HepG2 (cell line): ENCODE results near the gene NOVA2. TPM values are rescaled to one million over a fixed set of nuclear protein-coding genes. Genes with fewer than 3 reads are reported as not detected.

Experiments used
- CENPBD1 ChIP-seq: sonication (generic); formaldehyde crosslinking; IDR thresholded peaks from 2 replicates; pipeline ENCODE4 v1.8.0; 2022; ENCODE audit warnings: missing genetic modification reagents, low read depth, mild to moderate bottlenecking, borderline replicate concordance
- EEA1 ChIP-seq: sonication (generic); formaldehyde crosslinking; IDR thresholded peaks from 2 replicates; pipeline ENCODE4 v1.5.1; 2020; ENCODE audit warnings: mild to moderate bottlenecking, missing genetic modification reagents, borderline replicate concordance
- ETS1 ChIP-seq: sonication (generic); formaldehyde crosslinking; IDR thresholded peaks from 2 replicates; pipeline ENCODE4 v1.4.0; 2020; ENCODE audit warnings: missing genetic modification reagents
- FOXJ3 ChIP-seq: sonication (generic); formaldehyde crosslinking; IDR thresholded peaks from 2 replicates; pipeline ENCODE4 v1.4.0; 2020; ENCODE audit warnings: missing genetic modification reagents, mild to moderate bottlenecking, borderline replicate concordance
- GRHL1 ChIP-seq: sonication (generic); formaldehyde crosslinking; conservative IDR thresholded peaks from 2 replicates; pipeline ENCODE4 v1.8.0; 2022; ENCODE audit warnings: missing genetic modification reagents
- JUN ChIP-seq: sonication (generic); formaldehyde crosslinking; IDR thresholded peaks from 2 replicates; pipeline ENCODE4 v1.4.0; 2020; ENCODE audit warnings: mild to moderate bottlenecking, missing genetic modification reagents
- KDM4B ChIP-seq: sonication (generic); formaldehyde crosslinking; IDR thresholded peaks from 2 replicates; pipeline ENCODE4 v1.4.0; 2020; ENCODE audit warnings: missing genetic modification reagents
- KMT2B ChIP-seq: IDR thresholded peaks from 2 replicates; pipeline ENCODE4 v1.6.1; 2016; ENCODE audit warnings: missing genetic modification reagents, missing compliant biosample characterization
- NR0B2 ChIP-seq: sonication (generic); formaldehyde crosslinking; IDR thresholded peaks from 2 replicates; pipeline ENCODE4 v1.4.0; 2020; ENCODE audit warnings: mild to moderate bottlenecking, missing genetic modification reagents
- RBM22 ChIP-seq: fragments of 200-400 bp; formaldehyde crosslinking; optimal IDR thresholded peaks from 2 replicates; pipeline ENCODE3; 2017; ENCODE audit warnings: mild to moderate bottlenecking, low read length, moderate library complexity
- RFX1 ChIP-seq: fragments of 450-650 bp; IDR thresholded peaks from 2 replicates; pipeline ENCODE4 v1.6.1; 2017
- RFXAP ChIP-seq: sonication (generic); formaldehyde crosslinking; IDR thresholded peaks from 2 replicates; pipeline ENCODE4 v1.4.0; 2020; ENCODE audit warnings: missing genetic modification reagents, borderline replicate concordance
- SNRNP70 ChIP-seq: fragments of 200-400 bp; formaldehyde crosslinking; IDR thresholded peaks from 2 replicates; pipeline ENCODE4 v1.6.1; 2017; ENCODE audit warnings: mild to moderate bottlenecking, low read depth, low read length, moderate library complexity
- ZNF251 ChIP-seq: sonication (generic); formaldehyde crosslinking; IDR thresholded peaks from 2 replicates; pipeline ENCODE4 v1.9.0; 2021; ENCODE audit warnings: mild to moderate bottlenecking, missing genetic modification reagents
- ZNF414 ChIP-seq: sonication (generic); formaldehyde crosslinking; IDR thresholded peaks from 2 replicates; pipeline ENCODE4 v1.5.0; 2020; ENCODE audit warnings: missing genetic modification reagents
- ZNF431 ChIP-seq: sonication (generic); formaldehyde crosslinking; IDR thresholded peaks from 2 replicates; pipeline ENCODE4 v1.9.0; 2022; ENCODE audit warnings: missing genetic modification reagents, low read depth, mild to moderate bottlenecking, borderline replicate concordance
- ZNF501 ChIP-seq: sonication (generic); formaldehyde crosslinking; IDR thresholded peaks from 2 replicates; pipeline ENCODE4 v1.5.1; 2020; ENCODE audit warnings: mild to moderate bottlenecking, moderate library complexity, missing genetic modification reagents
- ZNF530 ChIP-seq: sonication (generic); formaldehyde crosslinking; IDR thresholded peaks from 2 replicates; pipeline ENCODE4 v1.5.0; 2020; ENCODE audit warnings: low read depth, mild to moderate bottlenecking, missing genetic modification reagents
- ZNF609 ChIP-seq: sonication (generic); formaldehyde crosslinking; IDR thresholded peaks from 2 replicates; pipeline ENCODE4 v1.4.0; 2020; ENCODE audit warnings: mild to moderate bottlenecking, missing genetic modification reagents, borderline replicate concordance
- ZNF670 ChIP-seq: sonication (generic); formaldehyde crosslinking; IDR thresholded peaks from 2 replicates; pipeline ENCODE4 v1.8.0; 2022; ENCODE audit warnings: mild to moderate bottlenecking, missing genetic modification reagents, borderline replicate concordance
- ZNF720 ChIP-seq: sonication (generic); formaldehyde crosslinking; IDR thresholded peaks from 2 replicates; pipeline ENCODE4 v1.4.0; 2020; ENCODE audit warnings: missing genetic modification reagents
- polyA plus RNA-seq, 8 experiments: library from polyadenylated mRNA; depleted of rRNA in 3 of 8; stranded (reverse) in 7 of 8; unstranded in 1 of 8; fragments of >200 nt; fragmentation: Illumina TruSeq in 4 of 8; extraction: Trizol in 4 of 8; gene quantifications; 2 replicates each; pipeline versions ENCODE4 v1.2.1 to v1.2.3, GENCODE V29; 2011 to 2016; ENCODE audit warnings: low read depth in 4 of 8, missing spikeins in 1 of 8, mixed read lengths in 1 of 8; ENCODE audit not compliant: insufficient read depth in 1 of 8
- total RNA-seq, 5 experiments: library from RNA; depleted of rRNA; stranded (reverse); fragments of >200 nt; fragmentation: Illumina TruSeq; extraction: Trizol; gene quantifications; 2 replicates each; pipeline ENCODE4 v1.2.3, GENCODE V29; 2016; ENCODE audit warnings: low read depth in 1 of 5

NOVA2 gene
- total and polyA plus RNA-seq, 2 of the 13 experiments (the other 11 are each of a cell fraction or from before 2014, with no cell fraction given), result not detected

GRCh38 chr19:45927565-45928261 lies 46.0 kb downstream of the NOVA2 start (continued):
- TF ChIP-seq ETS1 (CRISPR knock-in tag) (no peak), JUN (CRISPR knock-in tag) (no peak), FOXJ3 (no peak), ZNF431 (CRISPR knock-in tag) (no peak), KMT2B (no peak), GRHL1 (CRISPR knock-in tag) (no peak), RBM22 (no peak), ZNF530 (CRISPR knock-in tag) (no peak), SNRNP70 (no peak), EEA1 (CRISPR knock-in tag) (no peak), ZNF414 (CRISPR knock-in tag) (no peak), RFXAP (CRISPR knock-in tag) (no peak), ZNF251 (CRISPR knock-in tag) (no peak), RFX1 (no peak), CENPBD1 (CRISPR knock-in tag) (no peak), ZNF720 (CRISPR knock-in tag) (no peak), ZNF609 (CRISPR knock-in tag) (no peak), NR0B2 (peak; percentile 60; the same call in 1 of the 2 replicates), ZNF670 (CRISPR knock-in tag) (no peak), ZNF501 (CRISPR knock-in tag) (peak; percentile 73), KDM4B (no peak)
